Inflammatory macrophage treated with lipopolysaccharide for 1 hour (primary cell): Measurements from ENCODE around the gene ZNF76.
A peak's percentile ranks its signal among the peaks of the same experiment; 100 is the strongest.

ENCODE experiments used
- DNase-seq, 2 donors: peaks; one replicate each; pipeline ENCODE4 v3.0.0-alpha.2; 2020 to 2022

Gene ZNF76

GRCh38 chr6:35237476-35237875 is 22.1 kb upstream of the ZNF76 start:
- DNase-seq = no peak

GRCh38 chr6:35238843-35239289 is 20.7 kb upstream of the ZNF76 start:
- no peak for DNase-seq

DNA sequence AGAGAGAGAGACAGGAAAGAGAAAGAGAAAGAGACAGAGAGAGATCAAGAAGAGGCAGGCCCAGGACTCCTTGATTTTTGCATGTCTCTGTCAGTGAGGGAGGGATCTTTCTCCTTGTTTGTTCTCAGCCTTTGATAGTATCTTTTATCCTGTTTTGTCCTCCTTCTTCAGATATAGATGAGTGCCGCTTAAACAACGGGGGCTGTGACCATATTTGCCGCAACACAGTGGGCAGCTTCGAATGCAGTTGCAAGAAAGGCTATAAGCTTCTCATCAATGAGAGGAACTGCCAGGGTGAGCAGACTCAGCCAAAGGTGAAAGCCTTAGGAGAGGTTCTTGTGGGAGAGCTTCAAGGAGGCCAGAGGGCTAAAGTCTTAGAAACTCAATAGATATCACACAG is 20.0 kb upstream of the ZNF76 start:
- no peak for DNase-seq

- peak in 1 of 2 donors; percentile 78 for DNase-seq
Observed at GRCh38 chr6:35240838-35241801, 18.4 kb upstream of the ZNF76 start.

- DNase-seq = no peak
Observed at GRCh38 chr6:35242486-35242885, 17.0 kb upstream of the ZNF76 start.

- no peak for DNase-seq
Observed at GRCh38 chr6:35242906-35243305, 16.6 kb upstream of the ZNF76 start.

GRCh38 chr6:35243386-35243958 is 16.1 kb upstream of the ZNF76 start:
- DNase-seq = no peak

DNA sequence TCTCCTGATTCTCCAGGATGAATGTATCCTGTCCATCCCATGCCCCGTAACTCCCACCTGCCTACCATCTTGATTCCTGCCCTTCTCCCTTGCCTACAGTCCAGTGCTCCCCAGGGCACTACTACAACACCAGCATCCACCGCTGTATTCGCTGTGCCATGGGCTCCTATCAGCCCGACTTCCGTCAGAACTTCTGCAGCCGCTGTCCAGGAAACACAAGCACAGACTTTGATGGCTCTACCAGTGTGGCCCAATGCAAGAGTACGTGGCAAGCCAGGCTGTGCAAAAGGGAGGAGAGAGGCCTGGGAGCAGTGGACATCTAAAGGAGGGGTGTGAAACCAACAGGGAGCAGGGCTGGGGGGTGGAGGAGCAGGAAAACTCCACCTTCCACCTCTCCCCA is 15.0 kb upstream of the ZNF76 start:
- DNase-seq = no peak

- DNase-seq = no peak
Observed at GRCh38 chr6:35247642-35248231, 11.8 kb upstream of the ZNF76 start.

GRCh38 chr6:35248300-35248699 is 11.2 kb upstream of the ZNF76 start:
- DNase-seq = no peak

DNA sequence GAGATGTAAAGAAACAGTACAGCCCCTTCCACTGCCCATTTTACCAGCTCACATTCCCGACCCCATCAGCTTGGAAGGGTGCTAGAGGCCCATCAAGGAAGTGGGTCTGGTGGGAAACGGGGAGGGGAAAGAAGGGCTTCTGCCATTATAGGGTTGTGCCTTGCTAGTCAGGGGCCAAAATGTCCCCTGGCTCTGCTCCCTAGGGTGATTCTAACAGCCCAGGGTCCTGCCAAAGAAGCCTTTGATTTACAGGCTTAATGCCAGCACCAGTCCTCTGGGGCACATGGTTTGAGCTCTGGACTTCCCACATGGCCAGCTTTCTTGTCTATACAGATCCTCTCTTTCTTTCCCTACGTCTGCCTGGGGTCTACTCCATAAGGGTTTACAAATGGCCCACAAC is 10.6 kb upstream of the ZNF76 start:
- no peak for DNase-seq

DNA sequence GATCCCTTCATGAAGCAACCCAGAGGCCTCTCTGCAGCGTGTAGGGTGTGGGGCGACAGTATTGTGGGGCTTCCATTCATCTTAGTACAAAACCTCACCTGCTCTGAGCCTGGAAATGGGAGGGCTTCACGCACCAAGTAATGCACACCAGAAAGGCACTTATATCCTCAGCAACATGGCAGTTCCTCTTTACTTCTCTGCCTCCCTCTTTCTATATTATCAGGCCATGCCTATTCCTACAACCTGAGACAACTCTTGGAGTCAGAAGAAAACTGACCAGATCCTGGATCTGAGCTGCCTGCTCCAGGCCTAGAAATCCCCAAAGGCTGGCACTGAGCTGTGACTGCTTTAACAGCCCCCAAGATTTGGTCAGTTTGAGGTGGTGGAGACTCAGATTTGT is 7.6 kb upstream of the ZNF76 start:
- DNase-seq = no peak

- no peak for DNase-seq
Observed at GRCh38 chr6:35253249-35253648, 6.3 kb upstream of the ZNF76 start.

DNA sequence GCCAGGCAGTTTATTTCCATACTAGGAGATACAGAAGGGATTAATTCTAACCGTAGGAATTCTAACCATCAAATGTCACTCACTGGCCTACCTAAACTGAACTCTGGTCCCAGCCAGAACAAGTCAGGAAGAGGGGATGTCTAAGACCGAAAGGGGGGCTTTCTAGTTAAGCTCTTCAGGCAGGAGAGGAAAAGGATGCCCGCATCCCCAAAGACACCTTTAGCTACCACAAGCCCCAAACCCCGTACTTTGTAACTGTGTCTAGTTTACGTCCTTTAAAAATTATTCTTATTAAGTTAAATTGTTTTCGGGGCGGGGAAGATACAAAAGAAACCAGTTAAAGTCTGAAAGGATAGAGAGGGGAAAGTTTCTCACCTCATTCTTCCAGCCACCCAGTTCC is 1.2 kb upstream of the ZNF76 start:
- DNase-seq = no peak

GRCh38 chr6:35258858-35259193 is 709 bp upstream of the ZNF76 start:
- DNase-seq = peak in 1 of 2 donors; percentile 25

- DNase-seq = peak; percentile 65 to 69
Observed at GRCh38 chr6:35259948-35260590, 534 bp downstream of the ZNF76 start.

- peak; percentile 27 to 34 for DNase-seq
Observed at GRCh38 chr6:35260591-35261570, 1.3 kb downstream of the ZNF76 start.

DNA sequence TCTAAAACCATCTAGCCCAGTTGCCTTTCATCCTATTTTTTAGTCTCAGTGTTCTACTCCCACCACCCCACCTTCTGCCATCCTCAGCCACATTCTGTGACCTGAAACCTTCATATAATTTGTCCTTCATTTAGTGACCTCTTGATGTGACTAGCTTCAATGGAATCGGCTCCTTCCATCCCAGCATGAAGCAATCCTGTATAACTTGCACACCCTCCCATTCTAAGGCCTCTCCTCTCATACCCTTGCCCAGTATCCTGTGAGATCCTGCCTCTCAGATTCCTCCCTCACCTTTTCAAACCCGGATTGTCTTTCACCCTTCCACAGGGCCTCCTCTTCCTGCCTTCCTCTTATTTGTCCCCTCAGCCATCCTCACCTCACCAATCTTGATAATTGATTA is 3.1 kb downstream of the ZNF76 start:
- DNase-seq = no peak

GRCh38 chr6:35264550-35265274 is 5.2 kb downstream of the ZNF76 start:
- DNase-seq = no peak

GRCh38 chr6:35265523-35265922 is 6.0 kb downstream of the ZNF76 start:
- no peak for DNase-seq

DNA sequence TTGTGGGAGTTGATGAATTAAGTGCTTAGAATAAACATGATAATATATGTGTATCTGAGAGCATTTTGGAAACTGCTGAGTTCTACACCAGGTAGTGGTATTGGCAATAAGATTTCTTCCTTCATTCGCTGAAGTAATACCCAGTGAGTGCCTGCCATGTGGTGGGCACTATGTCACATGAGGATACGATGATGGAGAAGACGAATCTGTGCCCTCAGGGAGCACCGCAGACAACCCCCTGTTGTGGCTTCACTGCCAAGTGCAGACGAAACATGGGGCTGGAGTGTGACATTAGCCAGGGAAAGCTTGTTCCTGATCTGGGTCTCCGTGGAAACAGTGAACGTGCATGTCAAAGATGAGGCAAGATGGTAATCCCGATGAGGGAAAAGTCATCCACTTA is 7.9 kb downstream of the ZNF76 start:
- no peak for DNase-seq

DNA sequence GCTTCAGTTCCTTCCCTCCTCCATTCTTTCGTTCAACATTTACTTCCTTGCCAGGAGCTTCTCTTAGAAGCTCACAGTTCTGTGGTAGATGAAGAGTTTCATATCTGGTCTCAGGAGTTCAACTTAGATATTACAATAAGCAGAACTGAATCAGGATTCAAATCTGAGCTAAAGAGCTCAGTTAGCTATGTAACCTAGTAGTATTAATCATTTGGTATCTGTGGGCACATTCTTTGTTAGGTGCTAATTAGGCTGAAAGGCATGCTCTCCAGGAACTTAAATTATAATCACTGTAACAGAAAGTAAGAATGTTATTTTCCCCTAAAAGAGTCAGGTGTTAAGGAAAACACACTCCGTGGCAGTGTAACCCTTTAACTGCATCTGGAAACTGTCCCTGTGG is 8.4 kb downstream of the ZNF76 start:
- DNase-seq = no peak
